ENCODE results near the gene GDF7.

GRCh38 chr2:20726913-20727312 lies 60.0 kb downstream of the GDF7 start:
- no peak for TF ChIP-seq POLR2A (IDR thresholded peaks at IDR 0.05; ENCODE audit: low read depth, low read length)
- TF ChIP-seq TAF1 (IDR thresholded peaks at IDR 0.05; ENCODE audit: borderline replicate concordance, low read depth, low read length): no peak
